ENCODE data around the gene DHODH.

DHODH gene

GRCh38 chr16:72018470-72018869 lies 9.9 kb downstream of the DHODH start:
- CTCF ChIA-PET: no interaction called here
- Histone ChIP-seq H3K4me3 (ENCODE audit: low read depth, low read length) (no peak overlapping the region), H3K36me3 (ENCODE audit: control insufficient read depth in 2 of 2, insufficient read depth in 1 of 2, low read length in 2 of 2) (peaks cover 5 to 53% of the 10 kb centered on the region in 2 experiments; a peak in 2 of 3 replicates), H3K9me3 (ENCODE audit: control insufficient read depth, insufficient read depth, low read depth, low read length) (no peaks in the 10 kb centered on the region), H3K27ac (ENCODE audit: extremely low read depth, low read depth, low read length) (no peak overlapping the region), H3K4me1 (ENCODE audit: control insufficient read depth, insufficient read depth, low read length) (no peaks in the 10 kb centered on the region)
- TF ChIP-seq ZNF560 (tag by site-specific recombination; IDR thresholded peaks at IDR 0.05; ENCODE audit: borderline replicate concordance) (no peak), SCRT1 (tag by site-specific recombination; IDR thresholded peaks at IDR 0.05; ENCODE audit: borderline replicate concordance) (no peak), ZSCAN4 (tag by site-specific recombination; IDR thresholded peaks at IDR 0.05) (no peak), HIC1 (tag by site-specific recombination; IDR thresholded peaks at IDR 0.05) (no peak), ZNF529 (tag by site-specific recombination; IDR thresholded peaks at IDR 0.05; ENCODE audit: insufficient replicate concordance) (no peak), ZNF555 (tag by site-specific recombination; conservative IDR thresholded peaks at IDR 0.05) (no peak), ZNF785 (tag by site-specific recombination; IDR thresholded peaks at IDR 0.05) (no peak), ZNF146 (tag by site-specific recombination; IDR thresholded peaks at IDR 0.05) (no peak), ZNF280C (tag by site-specific recombination; IDR thresholded peaks at IDR 0.05) (no peak), ZNF350 (tag by site-specific recombination; IDR thresholded peaks at IDR 0.05) (no peak), ZNF645 (tag by site-specific recombination; IDR thresholded peaks at IDR 0.05) (no peak), FEZF1 (tag by site-specific recombination; IDR thresholded peaks at IDR 0.05) (no peak), ZNF211 (tag by site-specific recombination; IDR thresholded peaks at IDR 0.05; ENCODE audit: low read depth) (no peak), ZSCAN16 (tag by site-specific recombination; IDR thresholded peaks at IDR 0.05) (no peak), ZNF169 (tag by site-specific recombination; IDR thresholded peaks at IDR 0.05) (no peak)
- POLR2A ChIA-PET: no interaction called here

- no peaks in the 10 kb centered on the region for H3K9me3 ChIP-seq (ENCODE audit: control insufficient read depth, insufficient read depth, low read depth, low read length)
These were observed 12.5 kb downstream of the DHODH start for GRCh38 chr16:72021043-72021442.

More at GRCh38 chr16:72021043-72021442, 12.5 kb downstream of the DHODH start:
- POLR2A ChIA-PET: no interaction called here
- H3K27ac ChIP-seq (ENCODE audit: extremely low read depth, low read depth, low read length): no peak overlapping the region
- CTCF ChIA-PET: interaction anchor here (1.0 kb wide), 1 partner anchor 60 kb away, joined by 3 read pairs; no protein-coding TSS in a partner anchor
- no peak for TF ChIP-seq ZBTB10 (tag by site-specific recombination; IDR thresholded peaks at IDR 0.05)
- no peak for TF ChIP-seq MZF1 (tag by site-specific recombination; IDR thresholded peaks at IDR 0.05; ENCODE audit: borderline replicate concordance)
- TF ChIP-seq ZNF768 (tag by site-specific recombination; IDR thresholded peaks at IDR 0.05): no peak
- TF ChIP-seq ZNF280C (tag by site-specific recombination; IDR thresholded peaks at IDR 0.05): no peak
- 0 out of 2 replicates have a peak, but pooled peaks have one; percentile 10 for TF ChIP-seq CTCF (tag by site-specific recombination; IDR thresholded peaks at IDR 0.05)
- no peaks in the 10 kb centered on the region for H3K4me1 ChIP-seq (ENCODE audit: control insufficient read depth, insufficient read depth, low read length)
- peaks cover 5 to 61% of the 10 kb centered on the region in 2 experiments; a peak in 2 of 3 replicates for H3K36me3 ChIP-seq (ENCODE audit: control insufficient read depth in 2 of 2, insufficient read depth in 1 of 2, low read length in 2 of 2)
- H3K4me3 ChIP-seq (ENCODE audit: low read depth, low read length): no peak overlapping the region
